HCT116 (cell line): Measurements from ENCODE around the gene PSAP. TPM values are rescaled to one million over a fixed set of nuclear protein-coding genes. Genes with fewer than 3 reads are reported as not detected.
A peak's percentile ranks its signal among the peaks of the same experiment; 100 is the strongest.

ENCODE experiments used
- ATAC-seq: fragments of 200-7000 bp; cut with Tn5 transposase; 2 replicates; pipeline ENCODE4 v1.9.1; 2020; ENCODE audit warnings: mild to moderate bottlenecking, moderate library complexity
- BruUV-seq: library from RNA; stranded (reverse); fragments of 400-500 nt; replicated peaks from 2 replicates; lab custom pipeline; 2021; lab: Mats Ljungman, UMichigan
- CTCF ChIA-PET: fragments of 300-600 bp; sonication (Branson Sonifier 250); formaldehyde crosslinking; loops from one replicate; lab custom pipeline; 2021; ENCODE audit warnings: antibody characterized with exemption; lab: Charles Lee
- POLR2A ChIA-PET: fragments of 300-600, 350-600 bp; sonication (Branson Sonifier 250); formaldehyde crosslinking; loops from one replicate; lab custom pipeline; 2021; ENCODE audit warnings: antibody characterized with exemption; lab: Charles Lee
- RAD21 ChIA-PET, 2 experiments: fragments of 300-600 bp; sonication (Branson Sonifier 250); formaldehyde crosslinking; loops; one replicate each; lab custom pipeline; 2023; ENCODE audit warnings: low total read pairs in 2 of 2; ENCODE audit not compliant: uncharacterized antibody in 2 of 2, unreplicated experiment in 2 of 2, low non-redundant PET in 1 of 2; lab: Charles Lee
- DNase-seq: peaks from one replicate; pipeline ENCODE4 v3.0.0-alpha.2; 2010; ENCODE audit warnings: low read depth, low spot score
- H2AFZ ChIP-seq: fragments of 200-600 bp; shearing (Covaris generic), sonication (generic); 2 replicates; pipeline ENCODE4 v1.6.1; 2017; ENCODE audit warnings: low read depth, mixed run types, mixed read lengths, antibody characterized with exemption, low read length; ENCODE audit not compliant: poor library complexity, severe bottlenecking
- H3K27ac ChIP-seq: 2 replicates; pipeline ENCODE4 v1.5.1; 2012; ENCODE audit warnings: low read depth, low read length
- H3K27me3 ChIP-seq: fragments of 200-600 bp; sonication (generic); 2 replicates; pipeline ENCODE4 v1.6.1; 2016; ENCODE audit warnings: mixed run types, low read length, mixed read lengths; ENCODE audit not compliant: insufficient read depth
- H3K36me3 ChIP-seq, 2 experiments: fragments of 200-500 bp in 1 of 2; fragments of 200-600 bp in 1 of 2; sonication (Bioruptor generic) in 1 of 2; sonication (generic) in 1 of 2; 2 replicates each; pipeline versions ENCODE4 v1.5.1 to v1.6.1; 2014 to 2016; ENCODE audit warnings: low read length in 2 of 2, inconsistent platforms in 1 of 2, mixed read lengths in 1 of 2, mixed run types in 1 of 2; ENCODE audit not compliant: insufficient read depth in 2 of 2, control insufficient read depth in 1 of 2
- H3K4me1 ChIP-seq, 2 experiments: fragments of 200-600 bp in 1 of 2; sonication (generic) in 1 of 2; 2 replicates each; pipeline versions ENCODE4 v1.5.1 to v1.6.1; 2012 to 2017; ENCODE audit warnings: low read length in 2 of 2, inconsistent platforms in 1 of 2, mild to moderate bottlenecking in 1 of 2, mixed read lengths in 1 of 2, mixed run types in 1 of 2, moderate library complexity in 1 of 2; ENCODE audit not compliant: insufficient read depth in 2 of 2, control insufficient read depth in 1 of 2
- H3K4me2 ChIP-seq: fragments of 200-600 bp; sonication (generic); 2 replicates; pipeline ENCODE4 v1.6.1; 2017; ENCODE audit warnings: mixed run types, low read length, mixed read lengths
- H3K4me3 ChIP-seq, 2 experiments: fragments of 200-600 bp in 1 of 2; sonication (generic) in 1 of 2; replicated peaks in 1 of 2; 2 replicates each; pipeline ENCODE4 v1.5.1; 2011 to 2016; ENCODE audit warnings: low read length in 2 of 2, control low read depth in 1 of 2, low read depth in 1 of 2, mild to moderate bottlenecking in 1 of 2, mixed read lengths in 1 of 2, mixed run types in 1 of 2
- H3K79me2 ChIP-seq: fragments of 200-600 bp; sonication (generic); 2 replicates; pipeline ENCODE4 v1.6.1; 2017; ENCODE audit warnings: mild to moderate bottlenecking, mixed run types, low read length, moderate library complexity, mixed read lengths; ENCODE audit not compliant: insufficient read depth
- H3K9ac ChIP-seq: fragments of 200-600 bp; sonication (generic); 2 replicates; pipeline ENCODE4 v1.6.1; 2016; ENCODE audit warnings: low read length, mixed read lengths
- H3K9me2 ChIP-seq: fragments of 200-600 bp; sonication (generic), shearing (Covaris generic); 2 replicates; pipeline ENCODE4 v1.6.1; 2017; ENCODE audit warnings: mixed run types, mild to moderate bottlenecking, moderate library complexity; ENCODE audit not compliant: insufficient read depth
- H3K9me3 ChIP-seq, 2 experiments: fragments of 200-500 bp in 1 of 2; fragments of 200-600 bp in 1 of 2; sonication (Bioruptor generic) in 1 of 2; sonication (generic) in 1 of 2; 2 replicates each; pipeline ENCODE4 v1.6.1; 2014 to 2017; ENCODE audit warnings: low read length in 2 of 2, mixed read lengths in 2 of 2, inconsistent platforms in 1 of 2, low read depth in 1 of 2, mild to moderate bottlenecking in 1 of 2, mixed run types in 1 of 2, moderate library complexity in 1 of 2; ENCODE audit not compliant: control insufficient read depth in 1 of 2, insufficient read depth in 1 of 2
- H4K20me1 ChIP-seq: fragments of 200-600 bp; sonication (generic), shearing (Covaris generic); 2 replicates; pipeline ENCODE4 v1.6.1; 2017; ENCODE audit warnings: mixed run types, mild to moderate bottlenecking, moderate library complexity; ENCODE audit not compliant: insufficient read depth
- CEBPB ChIP-seq: IDR thresholded peaks from 2 replicates; pipeline ENCODE4 v1.6.1; 2012; ENCODE audit warnings: low read depth
- EGR1 ChIP-seq: IDR thresholded peaks from 2 replicates; pipeline ENCODE4 v1.6.1; 2012; ENCODE audit warnings: low read depth
- ELF1 ChIP-seq: IDR thresholded peaks from 2 replicates; pipeline ENCODE4 v1.6.1; 2012; ENCODE audit warnings: low read depth, borderline replicate concordance
- EZH2phosphoT487 ChIP-seq: fragments of 200-600 bp; IDR thresholded peaks from 2 replicates; pipeline ENCODE4 v1.6.1; 2018; ENCODE audit warnings: antibody characterized with exemption, borderline replicate concordance
- FOSL1 ChIP-seq: IDR thresholded peaks from 2 replicates; pipeline ENCODE4 v1.6.1; 2012; ENCODE audit warnings: low read depth
- POLR2AphosphoS5 ChIP-seq: IDR thresholded peaks from 2 replicates; pipeline ENCODE4 v1.6.1; 2011; ENCODE audit warnings: mild to moderate bottlenecking, low read depth, low read length, moderate library complexity
- RAD21 ChIP-seq: IDR thresholded peaks from 2 replicates; pipeline ENCODE4 v1.6.1; 2012; ENCODE audit warnings: low read depth, mild to moderate bottlenecking
- SIN3A ChIP-seq: IDR thresholded peaks from 2 replicates; pipeline ENCODE4 v1.6.1; 2012; ENCODE audit warnings: low read depth
- SP1 ChIP-seq: IDR thresholded peaks from 2 replicates; pipeline ENCODE4 v1.6.1; 2012; ENCODE audit warnings: low read depth
- SRF ChIP-seq: IDR thresholded peaks from 2 replicates; pipeline ENCODE4 v1.6.1; 2012; ENCODE audit warnings: low read depth
- ZNF274 ChIP-seq: fragments of 200-500 bp; sonication (Bioruptor generic); IDR thresholded peaks from 2 replicates; pipeline ENCODE4 v1.6.1; 2014; ENCODE audit warnings: mild to moderate bottlenecking, low read depth, low read length, inconsistent platforms
- intact Hi-C: fragments of 100-400 bp; cut with micrococcal nuclease; formaldehyde crosslinking; loops from 2 replicates; pipeline ENCODE4 v1.10.0; 2022
- total RNA-seq: library from RNA; stranded (reverse); gene quantifications from one replicate; pipeline ENCODE4 v1.2.1, GENCODE V29; 2021; ENCODE audit not compliant: unreplicated experiment
- TF ChIP-seq, protein P1 (sequence below): IDR thresholded peaks from 2 replicates; pipeline ENCODE4 v1.6.1; 2012
- TF ChIP-seq, protein P2 (sequence below): IDR thresholded peaks from 2 replicates; pipeline ENCODE4 v1.6.1; 2012; ENCODE audit warnings: low read depth
- TF ChIP-seq, protein P3 (sequence below): IDR thresholded peaks from 2 replicates; pipeline ENCODE4 v1.6.1; 2011; ENCODE audit warnings: mild to moderate bottlenecking, low read length, moderate library complexity; ENCODE audit not compliant: insufficient replicate concordance; ENCODE audit errors: extremely low read depth
- TF ChIP-seq, protein P4 (sequence below), 3 experiments: fragments of 200-600 bp in 1 of 3; sonication (generic) in 1 of 3; IDR thresholded peaks in 2 of 3; conservative IDR thresholded peaks in 1 of 3; 2 replicates each; pipeline ENCODE4 v1.5.1; 2012 to 2017; ENCODE audit warnings: low read depth in 2 of 3, low read length in 2 of 3, antibody characterized with exemption in 1 of 3, borderline replicate concordance in 1 of 3, control low read depth in 1 of 3, mild to moderate bottlenecking in 1 of 3, mixed read lengths in 1 of 3, mixed run types in 1 of 3, moderate library complexity in 1 of 3; ENCODE audit not compliant: insufficient read depth in 1 of 3

The PSAP gene
- total RNA-seq, 1 experiment from 2014 or later, result 444 TPM

DNA sequence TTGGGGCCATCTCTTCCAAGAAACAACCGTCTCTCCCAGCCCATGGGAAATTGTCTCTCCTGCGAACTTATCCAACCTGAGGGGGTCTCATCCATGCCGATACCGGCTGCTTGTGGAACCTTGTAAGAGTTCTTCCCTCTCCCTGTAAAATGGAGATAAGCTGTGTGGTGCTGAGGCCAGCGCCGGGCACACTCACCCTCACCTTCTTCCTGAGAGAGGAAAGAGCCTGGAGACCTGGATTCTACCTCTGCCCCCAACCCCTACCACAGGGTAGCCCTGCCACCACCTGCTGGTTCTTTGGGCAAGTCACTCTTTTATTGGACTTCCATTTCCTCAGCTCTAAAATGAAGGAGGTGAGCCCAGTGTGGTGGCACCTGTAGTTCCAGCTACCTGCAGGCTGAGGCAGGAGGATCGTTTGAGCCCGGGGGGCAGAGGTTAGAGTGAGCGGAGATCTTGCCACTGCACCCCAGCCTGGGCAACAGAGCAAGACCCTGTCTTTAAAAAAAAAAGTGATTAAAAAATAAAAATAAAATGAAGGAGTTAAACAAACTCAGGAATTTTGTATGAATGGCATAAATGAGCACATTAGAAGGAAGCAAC, 38.4 kb upstream of the PSAP start (continued):
- TF ChIP-seq EZH2phosphoT487, result no peak

DNA sequence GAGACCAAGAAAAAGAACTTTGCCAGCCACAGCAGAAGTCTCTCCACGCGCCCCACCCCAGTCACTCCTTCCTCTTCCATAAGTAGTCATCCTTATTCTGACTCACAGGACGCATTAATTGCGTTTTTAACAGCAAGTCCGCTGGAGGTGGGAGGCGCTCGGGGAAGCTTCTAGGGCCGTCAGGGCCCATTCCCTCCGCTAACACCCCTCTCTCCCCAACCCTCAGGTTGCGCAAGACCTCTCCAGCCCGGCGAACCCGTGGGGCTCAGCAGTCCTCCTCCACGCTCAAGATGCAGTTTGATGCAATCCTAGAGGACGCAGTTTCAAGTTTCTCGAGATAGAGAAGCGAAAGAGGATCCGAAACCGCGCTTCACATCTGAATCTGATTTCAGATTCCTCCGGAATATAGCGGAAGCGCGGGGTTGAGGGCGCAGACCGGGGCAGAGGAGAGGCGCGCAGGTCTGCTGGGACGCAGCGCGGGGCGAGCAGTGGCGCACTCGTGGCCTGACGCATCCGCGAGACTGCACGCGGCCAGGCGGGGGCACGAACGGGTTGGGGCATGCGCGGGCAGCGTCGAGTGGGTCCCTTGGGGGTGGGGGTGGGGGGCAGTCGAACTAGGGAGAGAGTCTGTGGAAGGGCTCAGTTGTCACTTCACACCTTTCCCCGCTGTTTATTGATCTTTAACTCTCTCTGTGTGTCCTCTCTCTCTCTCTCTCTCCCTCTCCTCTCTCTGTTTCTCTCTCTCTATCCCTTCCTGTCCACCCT, 37.8 kb upstream of the PSAP start:
- H3K27me3 ChIP-seq, result no peaks in the 10 kb centered on the region
- DNase-seq (peak; percentile 35), ATAC-seq (peak; percentile 95)
- peak overlapping the region; percentile 52 to 75 for H3K4me3 ChIP-seq
- no peaks in the 10 kb centered on the region for H4K20me1 ChIP-seq
- H3K27ac ChIP-seq, result peak overlapping the region; percentile 52
- H3K9me2 ChIP-seq, result no peaks in the 10 kb centered on the region
- peak overlapping the region; percentile 98 for H2AFZ ChIP-seq
- ChIA-PET CTCF (interaction anchor here (0.8 kb wide), 1 partner anchor 160 kb away, joined by 6 read pairs; no protein-coding TSS in a partner anchor), RAD21 (no interaction called here), POLR2A (interaction anchor here (1.8 kb wide), 1 partner anchor 28 kb away, joined by 6 read pairs; no protein-coding TSS in a partner anchor)
- H3K79me2 ChIP-seq, result no peaks in the 10 kb centered on the region
- no peaks in the 10 kb centered on the region for H3K36me3 ChIP-seq
- H3K9me3 ChIP-seq, result no peaks in the 10 kb centered on the region
- H3K4me2 ChIP-seq, result peak overlapping the region; percentile 100
- TSS peak; percentile 93 for BruUV-seq
- H3K4me1 ChIP-seq, result peaks cover 13 to 26% of the 10 kb centered on the region in 2 experiments
- H3K9ac ChIP-seq, result peak overlapping the region; percentile 74
- intact Hi-C loops, result no loop called here
- no peak for TF ChIP-seq SIN3A
- TF ChIP-seq ELF1, result no peak
- peak; percentile 53; the same call in 1 of the 2 replicates for TF ChIP-seq FOSL1
- no peak for TF ChIP-seq EZH2phosphoT487
- TF ChIP-seq, protein P1, sequence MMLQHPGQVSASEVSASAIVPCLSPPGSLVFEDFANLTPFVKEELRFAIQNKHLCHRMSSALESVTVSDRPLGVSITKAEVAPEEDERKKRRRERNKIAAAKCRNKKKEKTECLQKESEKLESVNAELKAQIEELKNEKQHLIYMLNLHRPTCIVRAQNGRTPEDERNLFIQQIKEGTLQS, result no peak
- TF ChIP-seq SP1, result no peak
- no peak for TF ChIP-seq ZNF274
- peak; percentile 52; the same call in 1 of the 2 replicates for TF ChIP-seq POLR2AphosphoS5
- TF ChIP-seq EGR1, result no peak
- peak; percentile 96 for TF ChIP-seq CEBPB
- no peak for TF ChIP-seq SRF
- TF ChIP-seq, protein P2, sequence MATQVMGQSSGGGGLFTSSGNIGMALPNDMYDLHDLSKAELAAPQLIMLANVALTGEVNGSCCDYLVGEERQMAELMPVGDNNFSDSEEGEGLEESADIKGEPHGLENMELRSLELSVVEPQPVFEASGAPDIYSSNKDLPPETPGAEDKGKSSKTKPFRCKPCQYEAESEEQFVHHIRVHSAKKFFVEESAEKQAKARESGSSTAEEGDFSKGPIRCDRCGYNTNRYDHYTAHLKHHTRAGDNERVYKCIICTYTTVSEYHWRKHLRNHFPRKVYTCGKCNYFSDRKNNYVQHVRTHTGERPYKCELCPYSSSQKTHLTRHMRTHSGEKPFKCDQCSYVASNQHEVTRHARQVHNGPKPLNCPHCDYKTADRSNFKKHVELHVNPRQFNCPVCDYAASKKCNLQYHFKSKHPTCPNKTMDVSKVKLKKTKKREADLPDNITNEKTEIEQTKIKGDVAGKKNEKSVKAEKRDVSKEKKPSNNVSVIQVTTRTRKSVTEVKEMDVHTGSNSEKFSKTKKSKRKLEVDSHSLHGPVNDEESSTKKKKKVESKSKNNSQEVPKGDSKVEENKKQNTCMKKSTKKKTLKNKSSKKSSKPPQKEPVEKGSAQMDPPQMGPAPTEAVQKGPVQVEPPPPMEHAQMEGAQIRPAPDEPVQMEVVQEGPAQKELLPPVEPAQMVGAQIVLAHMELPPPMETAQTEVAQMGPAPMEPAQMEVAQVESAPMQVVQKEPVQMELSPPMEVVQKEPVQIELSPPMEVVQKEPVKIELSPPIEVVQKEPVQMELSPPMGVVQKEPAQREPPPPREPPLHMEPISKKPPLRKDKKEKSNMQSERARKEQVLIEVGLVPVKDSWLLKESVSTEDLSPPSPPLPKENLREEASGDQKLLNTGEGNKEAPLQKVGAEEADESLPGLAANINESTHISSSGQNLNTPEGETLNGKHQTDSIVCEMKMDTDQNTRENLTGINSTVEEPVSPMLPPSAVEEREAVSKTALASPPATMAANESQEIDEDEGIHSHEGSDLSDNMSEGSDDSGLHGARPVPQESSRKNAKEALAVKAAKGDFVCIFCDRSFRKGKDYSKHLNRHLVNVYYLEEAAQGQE, result no peak
- TF ChIP-seq RAD21, result peak; percentile 7; the same call in 1 of the 2 replicates
- TF ChIP-seq, protein P3, sequence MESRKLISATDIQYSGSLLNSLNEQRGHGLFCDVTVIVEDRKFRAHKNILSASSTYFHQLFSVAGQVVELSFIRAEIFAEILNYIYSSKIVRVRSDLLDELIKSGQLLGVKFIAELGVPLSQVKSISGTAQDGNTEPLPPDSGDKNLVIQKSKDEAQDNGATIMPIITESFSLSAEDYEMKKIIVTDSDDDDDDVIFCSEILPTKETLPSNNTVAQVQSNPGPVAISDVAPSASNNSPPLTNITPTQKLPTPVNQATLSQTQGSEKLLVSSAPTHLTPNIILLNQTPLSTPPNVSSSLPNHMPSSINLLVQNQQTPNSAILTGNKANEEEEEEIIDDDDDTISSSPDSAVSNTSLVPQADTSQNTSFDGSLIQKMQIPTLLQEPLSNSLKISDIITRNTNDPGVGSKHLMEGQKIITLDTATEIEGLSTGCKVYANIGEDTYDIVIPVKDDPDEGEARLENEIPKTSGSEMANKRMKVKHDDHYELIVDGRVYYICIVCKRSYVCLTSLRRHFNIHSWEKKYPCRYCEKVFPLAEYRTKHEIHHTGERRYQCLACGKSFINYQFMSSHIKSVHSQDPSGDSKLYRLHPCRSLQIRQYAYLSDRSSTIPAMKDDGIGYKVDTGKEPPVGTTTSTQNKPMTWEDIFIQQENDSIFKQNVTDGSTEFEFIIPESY, result no peak
- TF ChIP-seq, protein P4, sequence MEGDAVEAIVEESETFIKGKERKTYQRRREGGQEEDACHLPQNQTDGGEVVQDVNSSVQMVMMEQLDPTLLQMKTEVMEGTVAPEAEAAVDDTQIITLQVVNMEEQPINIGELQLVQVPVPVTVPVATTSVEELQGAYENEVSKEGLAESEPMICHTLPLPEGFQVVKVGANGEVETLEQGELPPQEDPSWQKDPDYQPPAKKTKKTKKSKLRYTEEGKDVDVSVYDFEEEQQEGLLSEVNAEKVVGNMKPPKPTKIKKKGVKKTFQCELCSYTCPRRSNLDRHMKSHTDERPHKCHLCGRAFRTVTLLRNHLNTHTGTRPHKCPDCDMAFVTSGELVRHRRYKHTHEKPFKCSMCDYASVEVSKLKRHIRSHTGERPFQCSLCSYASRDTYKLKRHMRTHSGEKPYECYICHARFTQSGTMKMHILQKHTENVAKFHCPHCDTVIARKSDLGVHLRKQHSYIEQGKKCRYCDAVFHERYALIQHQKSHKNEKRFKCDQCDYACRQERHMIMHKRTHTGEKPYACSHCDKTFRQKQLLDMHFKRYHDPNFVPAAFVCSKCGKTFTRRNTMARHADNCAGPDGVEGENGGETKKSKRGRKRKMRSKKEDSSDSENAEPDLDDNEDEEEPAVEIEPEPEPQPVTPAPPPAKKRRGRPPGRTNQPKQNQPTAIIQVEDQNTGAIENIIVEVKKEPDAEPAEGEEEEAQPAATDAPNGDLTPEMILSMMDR (IDR thresholded peaks at IDR 0.05 in 2 of 3, conservative IDR thresholded peaks at IDR 0.05 in 1 of 3; ENCODE audit: borderline replicate concordance in 1 of 3, insufficient read depth in 1 of 3, low read depth in 2 of 3, low read length in 2 of 3), result no peak
